GM23338 (cell line): ENCODE results near the gene DST. TPM values are rescaled to one million over a fixed set of nuclear protein-coding genes. Genes with fewer than 3 reads are reported as not detected.

Experiments used
- ATAC-seq: fragments of 200-7000 bp; cut with Tn5 transposase; 3 replicates; pipeline ENCODE4 v1.9.1; 2020
- DNase-seq: peaks from one replicate; pipeline ENCODE4 v3.0.0-alpha.2; 2015; ENCODE audit warnings: low spot score
- H2AFZ ChIP-seq: fragments of 200-600 bp; sonication (generic); 2 replicates; pipeline ENCODE4 v1.8.0; 2016; ENCODE audit warnings: antibody characterized with exemption, mild to moderate bottlenecking, moderate library complexity
- H3F3A ChIP-seq: fragments of 200-600 bp; sonication (generic); replicated peaks from 2 replicates; pipeline ENCODE4 v1.8.0; 2017; ENCODE audit warnings: antibody characterized with exemption, mixed run types, low read depth
- H3K27ac ChIP-seq: fragments of 200-600 bp; sonication (generic); 2 replicates; pipeline ENCODE4 v1.6.1; 2016; ENCODE audit warnings: low read depth
- H3K27me3 ChIP-seq: fragments of 200-600 bp; sonication (generic); 2 replicates; pipeline ENCODE4 v1.8.0; 2016; ENCODE audit warnings: mild to moderate bottlenecking, mixed run types, moderate library complexity; ENCODE audit not compliant: insufficient read depth
- H3K36me3 ChIP-seq: fragments of 200-600 bp; sonication (generic); 2 replicates; pipeline ENCODE4 v1.8.0; 2016; ENCODE audit warnings: mild to moderate bottlenecking; ENCODE audit not compliant: insufficient read depth
- H3K4me1 ChIP-seq: fragments of 200-600 bp; sonication (generic); 2 replicates; pipeline ENCODE4 v1.8.0; 2016; ENCODE audit warnings: mild to moderate bottlenecking, moderate library complexity; ENCODE audit not compliant: insufficient read depth
- H3K4me2 ChIP-seq: fragments of 200-600 bp; sonication (generic); 2 replicates; pipeline ENCODE4 v1.7.1; 2017; ENCODE audit warnings: mixed run types
- H3K4me3 ChIP-seq: fragments of 200-600 bp; sonication (generic); 2 replicates; pipeline ENCODE4 v1.6.1; 2016; ENCODE audit warnings: mixed run types
- H3K79me2 ChIP-seq: fragments of 200-600 bp; sonication (generic); replicated peaks from 2 replicates; pipeline ENCODE4 v1.8.0; 2017; ENCODE audit warnings: mild to moderate bottlenecking; ENCODE audit not compliant: insufficient read depth
- H3K9me2 ChIP-seq: fragments of 200-600 bp; sonication (generic); 2 replicates; pipeline ENCODE4 v1.8.0; 2017; ENCODE audit not compliant: insufficient read depth
- H4K20me1 ChIP-seq: fragments of 200-600 bp; sonication (generic); replicated peaks from 2 replicates; pipeline ENCODE4 v1.8.0; 2017; ENCODE audit warnings: mild to moderate bottlenecking; ENCODE audit not compliant: insufficient read depth
- H3K27ac Mint-ChIP-seq: 2 replicates; pipeline ENCODE4 v1.8.0; 2020; ENCODE audit warnings: inconsistent platforms, mild to moderate bottlenecking, moderate library complexity, mixed read lengths
- H3K27me3 Mint-ChIP-seq: 3 replicates; pipeline ENCODE4 v1.8.0; 2022; ENCODE audit warnings: low read depth, mild to moderate bottlenecking, moderate library complexity, mixed read lengths, inconsistent platforms; ENCODE audit not compliant: insufficient read depth, poor library complexity
- H3K36me3 Mint-ChIP-seq: 3 replicates; pipeline ENCODE4 v1.8.0; 2021; ENCODE audit warnings: low read depth, mild to moderate bottlenecking, inconsistent platforms, moderate library complexity, mixed read lengths
- H3K4me1 Mint-ChIP-seq: 3 replicates; pipeline ENCODE4 v1.8.0; 2020; ENCODE audit warnings: mild to moderate bottlenecking, inconsistent platforms, mixed read lengths
- H3K4me3 Mint-ChIP-seq: 3 replicates; pipeline ENCODE4 v1.8.0; 2021; ENCODE audit warnings: moderate library complexity, mild to moderate bottlenecking, inconsistent platforms, mixed read lengths
- H3K9me3 Mint-ChIP-seq: 3 replicates; pipeline ENCODE4 v1.8.0; 2020; ENCODE audit warnings: moderate library complexity, mild to moderate bottlenecking, inconsistent platforms, mixed read lengths
- CREB1 ChIP-seq: fragments of 250-450 bp; sonication (Bioruptor Pico); IDR thresholded peaks from 2 replicates; pipeline ENCODE4 v1.5.0; 2020; ENCODE audit warnings: low read depth, mild to moderate bottlenecking, moderate library complexity
- CTCF ChIP-seq, 2 experiments: fragments of 200-600 bp in 1 of 2; sonication (generic) in 1 of 2; conservative IDR thresholded peaks; 2 replicates each; pipeline versions ENCODE4 v1.5.1 to v1.6.1; 2016 to 2017; ENCODE audit warnings: antibody characterized with exemption in 2 of 2, low read depth in 2 of 2, mild to moderate bottlenecking in 2 of 2, moderate library complexity in 1 of 2
- ETS1 ChIP-seq: IDR thresholded peaks from 2 replicates; pipeline ENCODE4 v1.6.1; 2016; ENCODE audit warnings: antibody characterized with exemption
- EZH2 ChIP-seq: fragments of 200-600 bp; sonication (generic); IDR thresholded peaks from one replicate; pipeline ENCODE4 v1.8.0; 2017; ENCODE audit warnings: antibody characterized with exemption, mild to moderate bottlenecking, low read depth; ENCODE audit not compliant: unreplicated experiment
- EZH2phosphoT487 ChIP-seq: fragments of 200-600 bp; sonication (generic); IDR thresholded peaks from one replicate; pipeline ENCODE4 v1.8.1; 2018; ENCODE audit warnings: antibody characterized with exemption; ENCODE audit not compliant: unreplicated experiment
- JUNB ChIP-seq: IDR thresholded peaks from one replicate; pipeline ENCODE4 v1.6.1; 2016; ENCODE audit warnings: antibody characterized with exemption; ENCODE audit not compliant: unreplicated experiment
- NANOG ChIP-seq: IDR thresholded peaks from 2 replicates; pipeline ENCODE4 v1.6.1; 2016; ENCODE audit warnings: antibody characterized with exemption, borderline replicate concordance
- POLR2AphosphoS5 ChIP-seq: IDR thresholded peaks from 2 replicates; pipeline ENCODE4 v1.6.1; 2016; ENCODE audit warnings: antibody characterized with exemption, low read depth
- REST ChIP-seq: IDR thresholded peaks from one replicate; pipeline ENCODE4 v1.6.1; 2018; ENCODE audit warnings: antibody characterized with exemption; ENCODE audit not compliant: unreplicated experiment
- STAT1 ChIP-seq: IDR thresholded peaks from one replicate; pipeline ENCODE4 v1.6.1; 2016; ENCODE audit warnings: antibody characterized with exemption; ENCODE audit not compliant: unreplicated experiment
- ZNF114 ChIP-seq: fragments of 250-450 bp; sonication (Bioruptor Pico); IDR thresholded peaks from 2 replicates; pipeline ENCODE4 v1.5.0; 2020; ENCODE audit warnings: mild to moderate bottlenecking, moderate library complexity
- ZNF331 ChIP-seq: fragments of 250-450 bp; sonication (Bioruptor Pico); IDR thresholded peaks from 2 replicates; pipeline ENCODE4 v1.5.0; 2020; ENCODE audit warnings: low read depth, mild to moderate bottlenecking, moderate library complexity
- ZNF462 ChIP-seq: fragments of 250-450 bp; sonication (Bioruptor Pico); IDR thresholded peaks from 2 replicates; pipeline ENCODE4 v1.5.0; 2020; ENCODE audit warnings: mild to moderate bottlenecking, moderate library complexity
- polyA plus RNA-seq: library from polyadenylated mRNA; unstranded; fragments of >200 nt; fragmentation: Nextera tagmentation; extraction: Ambion mirVana; gene quantifications from 2 replicates; pipeline ENCODE4 v1.2.1, GENCODE V29; 2016
- total RNA-seq: library from RNA; depleted of rRNA; stranded (reverse); fragments of >200 nt; shearing (Covaris generic); gene quantifications from 2 replicates; pipeline ENCODE4 v1.2.3, GENCODE V29; 2014

Gene DST
- total and polyA plus RNA-seq, 2 experiments from 2014 or later, result 88.7 to 188 TPM

- Histone ChIP-seq H3K79me2 (peaks cover 50% of the 10 kb centered on the region), H3K4me2 (no peak overlapping the region), H3K9me2 (no peaks in the 10 kb centered on the region), H4K20me1 (peaks cover 3% of the 10 kb centered on the region), H3F3A (no peaks in the 10 kb centered on the region), H2AFZ (no peak overlapping the region), H3K36me3 (no peaks in the 10 kb centered on the region; the same call in 1 of the 2 replicates), H3K4me1 (peaks cover 9% of the 10 kb centered on the region; the same call in 1 of the 2 replicates), H3K27me3 (no peaks in the 10 kb centered on the region), H3K4me3 (no peak overlapping the region), H3K27ac (no peak overlapping the region)
- Mint-ChIP-seq H3K4me3 (no peak overlapping the region), H3K36me3 (no peaks in the 10 kb centered on the region), H3K4me1 (peaks cover 14% of the 10 kb centered on the region), H3K9me3 (no peaks in the 10 kb centered on the region), H3K27me3 (no peaks in the 10 kb centered on the region), H3K27ac (no peak overlapping the region)
- TF ChIP-seq EZH2 (no peak), POLR2AphosphoS5 (no peak), ZNF331 (CRISPR knock-in tag) (no peak), ZNF462 (CRISPR knock-in tag) (no peak), EZH2phosphoT487 (no peak), JUNB (no peak), ZNF114 (CRISPR knock-in tag) (no peak), CTCF (conservative IDR thresholded peaks at IDR 0.05; ENCODE audit: low read depth in 2 of 2) (no peak), STAT1 (no peak), NANOG (no peak), ETS1 (no peak), REST (no peak), CREB1 (no peak)
- ATAC-seq (no peak), DNase-seq (no peak)
Observed at GRCh38 chr6:56683882-56684281, 41.2 kb upstream of the DST start.
